Measurements from ENCODE around the gene SHISAL2A. TPM values are rescaled to one million over a fixed set of nuclear protein-coding genes. Genes with fewer than 3 reads are reported as not detected.

SHISAL2A gene
- total and polyA plus RNA-seq, 2 of the 13 experiments (the other 11 are each of a cell fraction or from before 2014, with no cell fraction given) = not detected

DNA sequence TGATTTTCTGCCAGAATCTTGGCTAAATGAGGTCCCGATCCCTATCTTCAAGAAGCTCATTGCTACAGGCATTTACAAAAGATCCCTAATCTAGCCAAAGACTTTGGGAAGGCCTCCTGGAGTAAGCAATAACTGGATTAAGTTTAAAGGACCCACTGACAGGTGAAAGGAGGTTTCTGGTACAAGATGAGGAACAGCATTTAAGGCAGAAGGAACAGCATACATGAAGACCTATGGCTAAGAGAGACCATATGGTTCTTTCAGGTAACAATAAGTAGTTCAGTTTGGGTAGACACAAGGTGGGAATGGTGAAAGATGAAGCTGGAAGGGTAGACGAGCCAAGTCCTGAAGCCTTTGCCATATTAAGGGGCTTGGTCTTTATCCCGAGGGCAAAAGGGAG, 27.8 kb downstream of the SHISAL2A start:
- Histone ChIP-seq H3K27me3 (ENCODE audit: control insufficient read depth in 1 of 2, insufficient read depth in 2 of 2, low read length in 2 of 2) (peaks cover 0 to 2% of the 10 kb centered on the region in 2 experiments; a peak in 1 of 5 replicates), H3K4me3 (replicated peaks in 1 of 3; ENCODE audit: insufficient read depth in 1 of 3, low read depth in 2 of 3, low read length in 3 of 3) (no peak overlapping the region), H3K27ac (ENCODE audit: extremely low read length, insufficient read depth, low read length) (no peak overlapping the region), H3K79me2 (ENCODE audit: insufficient read depth, low read length) (no peaks in the 10 kb centered on the region), H3K9ac (ENCODE audit: insufficient read depth, low read depth, low read length) (no peak overlapping the region), H2AFZ (ENCODE audit: low read length) (no peak overlapping the region), H3K9me3 (ENCODE audit: low read length) (no peaks in the 10 kb centered on the region), H4K20me1 (ENCODE audit: insufficient read depth, low read length) (no peaks in the 10 kb centered on the region), H3K4me2 (ENCODE audit: low read depth, low read length) (no peak overlapping the region), H3K4me1 (ENCODE audit: insufficient read depth, low read length) (peaks cover 26% of the 10 kb centered on the region), H3K36me3 (replicated peaks in 1 of 2; ENCODE audit: control insufficient read depth in 1 of 2, insufficient read depth in 2 of 2, low read length in 2 of 2) (no peaks in the 10 kb centered on the region)
- in situ Hi-C loops (cut with HindIII; ENCODE audit: extremely low pct_ligation_motif_present, low pct_unique_long_range_greater_than_20kb) = no loop called here
- ChIA-PET CTCF (ENCODE audit: low intra/inter-chr PET ratio, low total read pairs) (no interaction called here), POLR2A (no interaction called here)
- FAIRE-seq (no peak), ATAC-seq (no peak), DNase-seq (ENCODE audit: low spot score) (no peak)
- intact Hi-C loops (cut with micrococcal nuclease; ENCODE audit: unreplicated experiment) = no loop called here
- TF ChIP-seq ZNF747 (CRISPR knock-in tag; IDR thresholded peaks at IDR 0.05; ENCODE audit: borderline replicate concordance) (no peak), ETV5 (CRISPR knock-in tag; IDR thresholded peaks at IDR 0.05; ENCODE audit: borderline replicate concordance) (no peak), HIVEP1 (CRISPR knock-in tag; IDR thresholded peaks at IDR 0.05) (no peak), TMF1 (CRISPR knock-in tag; IDR thresholded peaks at IDR 0.05; ENCODE audit: low read depth) (no peak), ZNF329 (CRISPR knock-in tag; IDR thresholded peaks at IDR 0.05; ENCODE audit: low read depth) (no peak), ZNF616 (CRISPR knock-in tag; IDR thresholded peaks at IDR 0.05; ENCODE audit: low read depth) (no peak), SATB2 (CRISPR knock-in tag; IDR thresholded peaks at IDR 0.05) (no peak), HDAC2 (CRISPR knock-in tag; IDR thresholded peaks at IDR 0.05) (no peak), ARHGAP35 (CRISPR knock-in tag; IDR thresholded peaks at IDR 0.05; ENCODE audit: borderline replicate concordance) (no peak), ZNF234 (CRISPR knock-in tag; conservative IDR thresholded peaks at IDR 0.05) (no peak), JDP2 (CRISPR knock-in tag; IDR thresholded peaks at IDR 0.05; ENCODE audit: borderline replicate concordance) (no peak), ARID2 (CRISPR knock-in tag; IDR thresholded peaks at IDR 0.05; ENCODE audit: borderline replicate concordance) (no peak), ZBTB1 (CRISPR knock-in tag; IDR thresholded peaks at IDR 0.05; ENCODE audit: borderline replicate concordance) (no peak)
- TF ChIP-seq, protein P1, sequence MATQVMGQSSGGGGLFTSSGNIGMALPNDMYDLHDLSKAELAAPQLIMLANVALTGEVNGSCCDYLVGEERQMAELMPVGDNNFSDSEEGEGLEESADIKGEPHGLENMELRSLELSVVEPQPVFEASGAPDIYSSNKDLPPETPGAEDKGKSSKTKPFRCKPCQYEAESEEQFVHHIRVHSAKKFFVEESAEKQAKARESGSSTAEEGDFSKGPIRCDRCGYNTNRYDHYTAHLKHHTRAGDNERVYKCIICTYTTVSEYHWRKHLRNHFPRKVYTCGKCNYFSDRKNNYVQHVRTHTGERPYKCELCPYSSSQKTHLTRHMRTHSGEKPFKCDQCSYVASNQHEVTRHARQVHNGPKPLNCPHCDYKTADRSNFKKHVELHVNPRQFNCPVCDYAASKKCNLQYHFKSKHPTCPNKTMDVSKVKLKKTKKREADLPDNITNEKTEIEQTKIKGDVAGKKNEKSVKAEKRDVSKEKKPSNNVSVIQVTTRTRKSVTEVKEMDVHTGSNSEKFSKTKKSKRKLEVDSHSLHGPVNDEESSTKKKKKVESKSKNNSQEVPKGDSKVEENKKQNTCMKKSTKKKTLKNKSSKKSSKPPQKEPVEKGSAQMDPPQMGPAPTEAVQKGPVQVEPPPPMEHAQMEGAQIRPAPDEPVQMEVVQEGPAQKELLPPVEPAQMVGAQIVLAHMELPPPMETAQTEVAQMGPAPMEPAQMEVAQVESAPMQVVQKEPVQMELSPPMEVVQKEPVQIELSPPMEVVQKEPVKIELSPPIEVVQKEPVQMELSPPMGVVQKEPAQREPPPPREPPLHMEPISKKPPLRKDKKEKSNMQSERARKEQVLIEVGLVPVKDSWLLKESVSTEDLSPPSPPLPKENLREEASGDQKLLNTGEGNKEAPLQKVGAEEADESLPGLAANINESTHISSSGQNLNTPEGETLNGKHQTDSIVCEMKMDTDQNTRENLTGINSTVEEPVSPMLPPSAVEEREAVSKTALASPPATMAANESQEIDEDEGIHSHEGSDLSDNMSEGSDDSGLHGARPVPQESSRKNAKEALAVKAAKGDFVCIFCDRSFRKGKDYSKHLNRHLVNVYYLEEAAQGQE (IDR thresholded peaks at IDR 0.05; ENCODE audit: borderline replicate concordance in 1 of 2, low read depth in 1 of 2, low read length in 2 of 2) = no peak
- TF ChIP-seq, protein P2, sequence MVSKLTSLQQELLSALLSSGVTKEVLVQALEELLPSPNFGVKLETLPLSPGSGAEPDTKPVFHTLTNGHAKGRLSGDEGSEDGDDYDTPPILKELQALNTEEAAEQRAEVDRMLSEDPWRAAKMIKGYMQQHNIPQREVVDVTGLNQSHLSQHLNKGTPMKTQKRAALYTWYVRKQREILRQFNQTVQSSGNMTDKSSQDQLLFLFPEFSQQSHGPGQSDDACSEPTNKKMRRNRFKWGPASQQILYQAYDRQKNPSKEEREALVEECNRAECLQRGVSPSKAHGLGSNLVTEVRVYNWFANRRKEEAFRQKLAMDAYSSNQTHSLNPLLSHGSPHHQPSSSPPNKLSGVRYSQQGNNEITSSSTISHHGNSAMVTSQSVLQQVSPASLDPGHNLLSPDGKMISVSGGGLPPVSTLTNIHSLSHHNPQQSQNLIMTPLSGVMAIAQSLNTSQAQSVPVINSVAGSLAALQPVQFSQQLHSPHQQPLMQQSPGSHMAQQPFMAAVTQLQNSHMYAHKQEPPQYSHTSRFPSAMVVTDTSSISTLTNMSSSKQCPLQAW (CRISPR knock-in tag; IDR thresholded peaks at IDR 0.05) = no peak
- TF ChIP-seq, protein P3, sequence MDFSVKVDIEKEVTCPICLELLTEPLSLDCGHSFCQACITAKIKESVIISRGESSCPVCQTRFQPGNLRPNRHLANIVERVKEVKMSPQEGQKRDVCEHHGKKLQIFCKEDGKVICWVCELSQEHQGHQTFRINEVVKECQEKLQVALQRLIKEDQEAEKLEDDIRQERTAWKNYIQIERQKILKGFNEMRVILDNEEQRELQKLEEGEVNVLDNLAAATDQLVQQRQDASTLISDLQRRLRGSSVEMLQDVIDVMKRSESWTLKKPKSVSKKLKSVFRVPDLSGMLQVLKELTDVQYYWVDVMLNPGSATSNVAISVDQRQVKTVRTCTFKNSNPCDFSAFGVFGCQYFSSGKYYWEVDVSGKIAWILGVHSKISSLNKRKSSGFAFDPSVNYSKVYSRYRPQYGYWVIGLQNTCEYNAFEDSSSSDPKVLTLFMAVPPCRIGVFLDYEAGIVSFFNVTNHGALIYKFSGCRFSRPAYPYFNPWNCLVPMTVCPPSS (IDR thresholded peaks at IDR 0.05) = no peak
- no TSS peak for BruUV-seq (replicated peaks)
- 43% methylated on average over 3 of the region's 3 CpGs for WGBS (ENCODE audit: low lambda C conversion rate)

Measured in HepG2 (cell line).